Endometrium (tissue), 2 donors: Measurements from ENCODE around the gene IDH2.
"Not testable (repeated sequence)": the region's sequence is repeated elsewhere in the genome, so short reads cannot be mapped to it uniquely, and the experiment has no call there.

Experiments used
- FAIRE-seq: peaks from 2 replicates; lab custom pipeline; 2012; peaks lifted over from hg19 to GRCh38; lab: Jason Lieb, UNC
- donor health status: control.
- donor health status: control.

IDH2 gene

DNA sequence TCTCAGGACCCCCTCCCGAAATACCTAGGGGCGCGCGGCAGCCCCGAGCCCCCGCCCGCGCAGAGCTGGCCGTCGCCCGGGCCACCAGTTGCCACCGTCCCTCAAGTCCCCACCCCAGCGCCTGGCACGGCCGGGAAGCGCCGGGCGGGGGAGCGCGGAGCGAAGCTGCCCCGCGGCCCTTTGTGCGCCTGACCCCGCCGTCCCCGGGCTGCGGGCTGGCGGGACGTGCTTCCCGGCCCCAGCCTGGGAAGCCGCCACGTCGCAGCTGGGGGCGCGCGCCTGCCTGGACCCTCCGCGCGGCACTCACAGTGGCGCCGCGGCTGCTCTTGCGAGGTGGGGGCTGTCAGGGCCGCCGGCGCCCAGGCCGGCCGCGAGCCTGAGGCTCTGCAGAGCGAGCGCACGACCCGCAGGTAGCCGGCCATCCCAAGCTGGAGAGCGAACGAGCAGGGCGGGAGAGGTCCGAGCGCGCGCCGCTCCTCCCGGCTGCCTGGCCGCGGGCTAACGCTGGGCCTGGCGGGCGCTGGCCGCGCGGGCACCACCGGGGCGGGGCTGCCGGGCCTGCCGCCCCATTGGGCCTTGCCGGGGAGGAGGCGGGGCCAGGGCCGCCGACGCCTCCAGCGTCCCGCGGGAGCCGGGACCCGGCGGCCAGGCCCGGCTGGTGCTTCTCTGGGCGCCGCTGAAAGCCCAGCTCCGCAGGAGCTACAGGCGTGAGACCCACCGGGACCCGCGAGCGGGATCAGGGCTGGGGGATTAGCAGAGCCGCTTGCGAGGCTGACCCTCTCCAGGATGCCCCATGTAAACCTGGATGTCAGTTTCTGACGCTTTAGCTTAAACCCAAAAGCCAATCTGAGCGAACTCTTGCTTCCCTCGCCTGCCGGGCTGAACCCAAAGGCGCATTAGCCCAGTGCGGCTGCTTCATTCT is at the start of gene IDH2:
TSS of gene IDH2 (minus strand) at position 500 of the 922 bp plus-strand sequence. CDS start at position 422, 78 bp downstream.
- FAIRE-seq, result no peak

DNA sequence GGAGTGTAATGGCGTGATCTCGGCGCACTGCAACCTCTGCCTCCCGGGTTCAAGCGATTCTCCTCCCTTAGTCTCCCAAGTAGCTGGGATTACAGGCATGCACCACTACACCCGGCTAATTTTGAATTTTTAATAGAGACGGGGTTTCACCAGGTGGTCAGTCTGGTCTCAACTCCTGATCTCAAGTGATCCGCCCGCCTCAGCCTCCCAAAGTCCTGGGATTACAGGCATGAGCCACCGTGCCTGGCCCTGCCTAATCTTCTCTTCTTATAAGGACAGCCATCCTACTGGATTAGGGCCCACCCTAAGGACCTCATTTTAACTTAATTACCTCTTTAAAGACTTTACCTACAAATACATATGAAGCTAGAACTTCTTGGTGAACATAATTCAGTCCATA is 48.3 kb upstream of the IDH2 start:
- not testable (repeated sequence) for FAIRE-seq

DNA sequence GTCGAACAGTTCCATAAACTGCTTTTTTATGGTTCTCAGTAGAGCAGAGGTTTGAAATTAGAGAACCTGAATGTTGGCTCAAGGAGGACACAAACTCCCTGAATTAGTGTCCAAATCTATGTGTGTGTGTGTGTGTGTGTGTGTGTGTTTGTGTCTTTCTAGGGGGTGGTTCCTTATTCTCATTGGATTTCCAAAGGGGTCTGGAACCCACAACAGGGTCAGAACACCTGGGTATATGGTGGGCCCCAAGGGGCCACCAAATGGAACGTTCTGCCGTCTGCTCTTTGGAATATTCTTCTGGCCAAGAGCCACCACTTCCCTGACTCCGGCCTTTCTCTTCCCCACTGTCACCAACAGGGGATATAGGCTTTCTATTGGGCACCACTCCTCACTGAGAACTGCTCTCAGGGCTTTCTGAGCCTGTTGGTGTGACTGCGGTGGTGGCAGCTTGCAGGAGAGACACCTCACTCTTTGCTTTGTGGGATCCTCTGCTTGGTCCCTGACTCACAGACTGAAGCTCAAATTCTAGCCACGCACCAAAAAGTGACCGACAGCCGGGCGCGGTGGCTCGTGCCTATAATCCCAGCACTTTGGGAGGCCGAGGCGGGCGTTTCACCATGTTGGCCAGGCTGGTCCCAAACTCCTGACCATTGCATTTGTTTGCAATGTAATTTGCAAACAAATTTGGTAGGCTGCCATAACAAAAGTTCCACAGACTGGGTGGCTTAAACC is 47.5 kb upstream of the IDH2 start:
- FAIRE-seq, result no peak

DNA sequence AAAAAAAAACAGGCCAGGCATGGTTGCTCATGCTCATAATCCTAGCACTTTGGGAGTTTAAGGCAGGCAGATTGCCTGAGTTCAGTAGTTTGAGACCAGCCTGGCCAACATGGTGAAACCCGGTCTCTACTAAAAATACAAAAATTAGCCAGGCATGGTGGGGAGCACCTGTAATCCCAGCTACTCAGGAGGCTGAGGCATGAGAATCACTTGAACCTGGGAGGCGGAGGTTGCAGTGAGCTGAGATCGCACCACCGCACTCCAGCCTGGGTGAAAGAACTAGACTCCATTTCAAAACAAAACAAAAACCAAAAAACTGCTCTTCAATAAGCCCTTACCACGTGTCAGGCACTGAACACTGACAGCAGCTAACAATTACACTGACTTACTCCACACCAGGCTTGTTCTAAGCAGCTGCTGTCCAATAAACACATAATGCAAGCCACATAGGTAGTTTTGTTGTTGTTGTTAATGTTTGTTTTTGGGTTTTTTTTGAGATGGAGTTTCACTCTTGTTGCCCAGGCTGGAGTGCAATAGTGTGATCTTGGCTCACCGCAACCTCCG is 44.0 kb upstream of the IDH2 start:
- FAIRE-seq, result not testable (repeated sequence)

DNA sequence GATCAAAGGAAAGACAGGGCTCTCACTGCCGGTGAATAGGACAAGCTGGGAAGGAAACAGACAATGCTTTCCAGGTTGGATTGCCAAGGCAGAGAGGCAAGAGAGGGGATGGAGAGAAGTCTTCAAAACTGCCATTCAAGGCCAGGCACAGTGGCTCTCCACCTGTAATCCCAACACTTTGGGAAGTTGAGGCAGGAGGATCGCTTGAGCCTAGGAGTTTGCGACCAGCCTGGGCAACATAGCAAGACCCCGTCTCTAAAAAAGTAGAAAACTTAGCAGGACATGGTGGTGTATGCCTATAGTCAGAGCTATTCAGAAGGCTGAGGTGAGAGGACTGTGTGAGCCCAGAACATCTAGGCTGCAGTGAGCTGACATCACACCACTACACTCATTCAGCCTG is 43.5 kb upstream of the IDH2 start:
- no peak for FAIRE-seq

DNA sequence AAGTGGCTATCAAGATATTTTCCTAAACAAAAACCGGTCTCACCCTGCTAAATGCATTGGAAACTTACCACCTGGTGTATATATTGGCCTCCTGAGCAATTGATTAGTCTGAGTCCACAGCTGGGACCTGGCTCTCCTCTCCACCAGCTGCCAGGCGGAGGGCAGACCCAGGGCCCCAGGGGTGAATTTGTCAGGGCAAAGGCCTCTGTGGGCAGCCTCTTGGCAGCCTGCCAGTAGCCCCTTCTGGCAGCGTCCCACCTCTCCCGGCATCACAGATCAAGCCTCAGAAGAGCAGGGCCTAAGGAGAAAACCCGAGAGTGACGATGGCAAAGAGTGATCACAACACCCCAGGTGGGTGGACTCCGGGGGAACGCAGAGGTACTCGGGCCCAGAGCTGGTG is 43.0 kb upstream of the IDH2 start:
- no peak for FAIRE-seq

DNA sequence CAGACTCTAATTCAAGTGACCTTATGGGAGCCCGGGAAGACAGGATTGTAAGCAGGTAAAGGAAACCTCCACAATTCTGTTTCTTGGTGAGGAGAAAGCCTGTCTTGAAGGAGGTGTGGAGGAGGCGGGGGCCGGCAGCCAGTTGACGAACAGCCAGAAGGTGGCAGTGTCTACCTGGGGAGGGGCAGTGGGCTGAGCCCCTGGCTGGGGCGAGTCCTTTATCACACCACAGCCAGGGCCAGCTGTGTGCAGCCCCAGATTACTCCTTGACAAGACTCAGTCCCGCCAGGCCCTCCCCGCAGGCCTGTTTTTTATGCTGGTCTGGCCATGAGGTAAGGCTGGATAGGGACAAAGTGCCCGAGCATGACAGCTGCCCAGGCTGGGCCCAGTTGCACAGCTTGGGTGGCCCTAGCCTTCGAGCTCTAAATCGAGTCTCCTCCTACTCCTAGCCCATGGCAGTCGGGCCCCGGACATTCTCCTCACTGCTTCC is 40.9 kb upstream of the IDH2 start:
- no peak for FAIRE-seq

DNA sequence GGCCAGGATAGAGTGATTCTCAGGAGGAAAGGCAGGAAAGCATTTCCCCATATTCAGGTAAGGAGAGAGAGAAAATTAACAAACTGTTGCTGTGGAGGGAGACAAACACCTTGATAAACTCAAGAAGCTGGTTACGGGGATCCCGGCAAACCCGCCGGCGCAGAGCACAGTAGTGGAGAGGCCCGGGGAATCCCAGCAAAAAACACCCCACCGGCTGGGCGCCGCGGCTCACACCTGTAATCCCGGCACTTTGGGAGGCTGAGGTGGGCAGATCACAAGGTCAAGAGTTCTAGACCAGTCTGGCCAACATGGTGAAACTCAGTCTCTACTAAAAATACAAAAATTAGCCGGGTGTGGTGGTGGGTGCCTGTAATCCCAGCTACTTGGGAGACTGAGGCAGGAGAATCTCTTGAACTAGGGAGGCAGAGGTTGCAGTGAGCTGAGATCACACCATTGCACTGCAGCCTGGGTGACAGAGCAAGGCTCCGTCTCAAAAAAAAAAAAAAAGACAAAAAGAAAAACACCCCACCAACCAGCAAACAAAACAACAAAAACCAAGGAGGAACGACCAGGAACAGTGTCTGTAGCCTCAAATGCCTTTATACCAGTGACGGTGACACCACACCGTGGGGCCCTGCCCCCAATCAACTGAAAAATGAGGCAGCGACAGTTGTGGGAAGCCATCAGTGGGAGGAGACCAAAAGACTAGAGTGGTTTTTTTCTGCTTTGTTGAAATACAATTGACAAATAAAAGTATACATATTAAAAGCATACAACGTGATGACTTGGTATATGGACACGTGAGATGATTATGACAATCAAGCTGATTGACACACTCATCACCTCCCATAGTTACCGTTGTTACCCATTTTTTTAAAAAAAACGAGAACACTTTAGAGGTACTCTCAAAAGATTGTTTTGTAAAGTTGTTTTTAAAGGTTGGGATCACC is 40.2 kb upstream of the IDH2 start:
- no peak for FAIRE-seq

DNA sequence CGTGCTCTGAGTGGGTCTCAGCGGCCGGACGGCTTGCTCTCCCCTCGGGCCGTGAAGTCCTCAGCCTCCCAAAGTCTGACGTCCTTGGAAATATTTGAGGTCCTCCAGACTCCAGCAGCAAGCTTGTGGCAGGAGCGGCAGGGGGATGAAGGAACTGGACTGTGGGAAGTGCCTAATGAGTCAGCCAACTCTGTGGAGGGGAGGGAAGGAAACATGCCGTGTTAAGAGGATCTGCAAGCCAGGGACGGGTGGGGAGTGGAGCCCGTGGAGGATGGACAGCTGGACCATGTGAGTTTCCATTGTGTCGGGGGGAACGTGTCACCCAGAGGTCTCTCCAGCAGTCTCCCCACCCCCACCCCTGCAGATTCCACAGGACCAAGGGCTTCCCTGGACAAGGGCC is 39.4 kb upstream of the IDH2 start:
- FAIRE-seq, result no peak

DNA sequence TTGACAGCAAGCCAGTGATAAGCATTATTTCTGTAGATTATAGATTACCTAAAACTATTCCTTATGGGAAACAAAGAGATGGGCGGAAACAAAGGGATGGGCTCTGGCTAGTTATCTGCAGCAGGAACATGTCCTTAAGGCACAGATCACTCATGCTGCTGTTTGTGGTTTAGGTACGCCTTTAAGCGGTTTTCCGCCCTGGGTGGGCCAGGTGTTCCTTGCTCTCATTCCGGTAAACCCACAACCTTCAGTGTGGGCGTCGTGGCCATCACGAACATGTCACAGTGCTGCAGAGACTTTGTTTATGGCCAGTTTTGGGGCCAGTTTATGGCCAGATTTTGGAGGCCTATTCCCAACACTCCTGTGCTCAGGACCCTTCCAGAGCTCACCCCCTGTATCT is 37.3 kb upstream of the IDH2 start:
- FAIRE-seq, result not testable (repeated sequence)

DNA sequence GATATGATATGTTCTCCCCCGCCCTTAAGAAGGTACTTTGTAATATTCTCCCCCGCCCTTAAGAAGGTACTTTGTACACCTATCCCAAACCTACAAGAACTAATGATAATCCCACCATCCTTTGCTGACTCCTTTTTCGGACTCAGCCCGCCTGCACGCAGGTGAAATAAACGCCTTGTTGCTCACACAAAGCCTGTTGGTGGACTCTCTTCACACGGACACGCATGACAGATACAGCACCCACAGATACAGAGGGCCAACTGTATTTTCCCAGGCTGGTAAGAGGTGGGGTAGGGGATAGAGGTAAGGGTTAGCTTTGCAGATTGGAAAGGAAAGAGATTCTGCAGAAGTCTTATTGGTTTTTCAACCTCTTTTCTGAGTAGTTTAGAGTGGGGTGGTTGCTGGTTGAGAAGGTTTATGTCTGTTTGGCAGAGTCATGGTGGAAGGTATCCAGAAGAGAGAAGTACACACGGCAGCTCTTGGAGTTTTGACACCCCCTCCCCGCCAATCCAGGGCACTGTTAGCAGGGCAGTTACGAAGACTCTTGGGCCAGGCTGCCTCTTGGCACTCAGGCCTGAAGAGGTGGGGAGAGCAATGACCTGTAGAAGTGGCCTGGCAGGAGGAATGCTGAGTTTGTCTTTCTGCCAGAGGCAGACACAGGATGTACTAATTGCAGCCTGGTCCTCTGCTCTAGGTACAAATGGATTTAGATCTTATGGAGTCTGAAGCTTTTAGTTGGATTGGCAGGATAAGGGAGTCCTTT is 36.0 kb upstream of the IDH2 start:
- FAIRE-seq, result no peak

DNA sequence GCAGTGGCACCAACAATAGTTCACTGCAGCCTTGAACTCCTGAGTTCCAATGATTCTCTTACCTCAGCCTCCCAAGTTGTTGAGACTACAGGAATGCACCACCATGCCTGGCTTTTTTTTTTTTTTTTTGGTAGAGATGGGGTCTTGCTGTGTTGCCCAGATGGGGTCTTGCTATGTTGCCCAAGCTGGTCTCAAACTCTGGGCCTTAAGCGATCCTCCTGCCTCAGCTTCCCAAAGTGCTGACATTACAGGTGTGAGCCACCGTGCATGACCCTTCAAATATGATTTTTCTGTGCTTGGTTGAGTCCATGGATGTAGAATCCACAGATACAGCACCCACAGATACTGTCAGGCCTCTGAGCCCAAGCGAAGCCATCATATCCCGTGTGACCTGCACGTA is 30.2 kb upstream of the IDH2 start:
- FAIRE-seq, result no peak

DNA sequence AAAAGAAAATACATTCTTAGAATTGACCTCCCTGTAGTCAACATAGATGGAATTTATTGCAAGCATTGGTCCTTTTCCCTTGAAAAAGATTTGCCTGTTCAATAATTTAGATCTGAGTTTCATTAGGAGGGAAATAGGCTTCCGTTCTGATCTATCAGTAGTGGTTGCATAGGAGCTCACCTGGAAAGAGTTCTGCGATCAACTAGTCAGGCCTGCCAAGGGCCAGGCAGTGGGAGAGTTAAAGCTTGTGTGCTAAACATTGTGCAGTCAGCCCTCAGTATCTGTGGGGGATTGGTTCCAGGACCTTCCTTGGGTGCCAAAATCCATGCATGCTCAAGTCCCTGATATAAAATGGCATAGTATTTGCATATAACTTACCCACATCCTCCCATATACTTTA is 29.6 kb upstream of the IDH2 start:
- FAIRE-seq, result no peak

DNA sequence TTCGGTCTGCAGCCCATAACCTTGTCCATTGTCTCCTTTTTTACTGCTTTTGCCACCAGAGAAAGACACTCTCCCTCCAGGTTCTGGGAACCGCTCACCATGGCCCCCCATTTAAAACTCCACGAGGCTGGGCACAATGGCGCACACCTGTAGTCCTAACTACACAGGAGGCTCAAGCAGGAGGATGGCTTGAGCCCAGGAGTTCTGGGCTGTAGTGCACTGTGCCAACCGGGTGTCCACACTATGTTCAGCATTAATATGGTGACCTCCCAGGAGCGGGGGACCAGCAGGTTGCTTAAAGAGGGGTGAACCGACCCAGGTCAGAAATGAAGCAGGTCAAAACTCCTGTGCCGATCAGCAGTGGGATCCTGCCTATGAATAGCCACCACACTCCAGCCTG is 28.0 kb upstream of the IDH2 start:
- FAIRE-seq, result no peak

DNA sequence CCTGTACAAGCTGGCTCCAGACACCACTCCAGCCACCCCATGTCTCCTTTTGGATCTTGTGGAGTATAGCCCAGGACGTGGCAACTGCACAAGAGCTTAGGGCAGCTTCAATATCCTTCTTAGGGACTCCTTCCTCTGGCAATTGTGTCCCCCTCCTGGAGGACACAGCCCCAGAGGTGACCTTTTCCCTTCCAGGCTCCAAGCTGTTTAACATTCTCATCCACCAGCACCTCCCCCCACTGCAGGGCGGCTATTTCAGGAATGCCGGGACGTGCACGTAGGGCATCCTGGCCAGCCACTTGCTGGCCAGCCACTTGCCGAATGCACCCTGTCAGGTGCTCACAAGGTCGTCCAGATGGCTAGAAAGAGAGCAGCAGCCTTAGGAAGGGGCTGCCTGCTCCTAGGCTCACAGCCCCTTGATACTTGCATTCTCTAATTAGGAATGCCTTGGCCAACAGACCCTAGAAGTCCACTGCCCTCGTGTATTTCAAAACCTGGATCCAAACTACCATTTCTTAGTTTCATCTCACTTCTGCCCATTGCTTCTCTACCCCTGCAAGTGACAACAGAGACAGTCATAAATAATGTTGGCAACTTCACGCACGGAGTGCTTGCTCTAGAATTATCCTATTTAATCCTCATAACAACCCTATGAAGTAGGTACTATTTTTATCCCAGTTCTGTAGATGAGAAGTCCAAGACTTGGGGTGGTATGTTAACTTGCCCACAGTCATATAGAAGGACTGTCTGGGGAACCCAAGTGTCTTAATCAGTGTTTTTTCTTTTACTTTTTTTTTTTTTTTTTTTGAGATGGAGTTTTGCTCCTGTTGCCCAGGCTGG is 24.5 kb upstream of the IDH2 start:
- FAIRE-seq, result no peak

DNA sequence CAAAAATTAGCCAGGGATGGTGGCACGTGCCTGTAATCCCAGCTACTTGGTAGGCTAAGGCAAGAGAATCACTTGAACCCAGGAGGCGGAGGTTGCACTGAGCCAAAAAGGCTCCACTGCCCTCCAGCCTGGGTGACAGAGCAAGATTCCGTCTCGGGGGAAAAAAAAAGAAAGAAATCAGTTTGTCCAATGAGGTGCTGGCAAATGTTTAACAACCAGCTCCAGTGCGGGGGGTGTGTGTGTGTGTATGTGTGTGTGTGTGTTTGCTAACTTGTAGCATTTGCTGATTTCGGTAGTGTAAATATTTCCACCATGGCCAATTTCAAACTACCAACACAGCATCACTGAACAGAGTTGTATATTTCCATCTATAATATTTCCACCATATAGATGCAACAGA is 23.8 kb upstream of the IDH2 start:
- FAIRE-seq, result no peak

DNA sequence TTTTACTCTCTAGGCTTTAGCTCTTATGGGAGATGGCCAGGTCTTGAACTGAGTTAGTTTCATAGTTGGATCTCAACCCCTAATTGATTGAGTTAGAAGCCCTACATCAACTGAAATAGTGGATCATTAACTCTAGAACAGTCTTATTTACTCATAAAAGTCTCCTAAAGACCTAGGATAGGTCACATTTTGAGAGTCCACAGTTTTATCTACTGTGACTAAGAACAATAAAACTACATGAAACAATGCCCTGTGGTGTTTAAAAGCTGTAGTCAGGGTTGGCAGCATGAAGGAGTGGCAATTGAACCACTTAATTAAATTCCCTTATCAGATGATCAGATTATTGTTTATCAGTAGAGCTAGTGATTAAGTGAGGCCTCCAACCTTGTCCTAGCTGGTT is 22.2 kb upstream of the IDH2 start:
- no peak for FAIRE-seq

DNA sequence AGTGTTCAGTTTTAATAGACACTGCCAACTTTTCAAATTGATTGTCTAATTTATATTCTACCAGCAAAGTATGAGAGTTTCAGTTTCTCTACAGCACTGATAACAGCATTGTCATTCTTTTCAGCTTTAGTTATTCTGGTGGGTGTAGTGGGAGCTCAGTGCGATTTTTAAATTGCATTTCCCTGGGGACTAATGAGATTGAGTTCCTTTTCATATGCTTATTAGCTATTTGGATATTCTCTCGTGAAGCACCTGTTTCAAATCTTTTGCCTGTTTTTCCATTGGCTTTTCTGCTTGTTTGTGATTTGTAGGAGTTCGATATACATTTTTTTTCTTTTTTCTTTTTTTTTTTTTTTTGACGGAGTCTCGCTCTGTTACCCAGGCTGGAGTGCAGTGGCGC is 18.8 kb upstream of the IDH2 start:
- FAIRE-seq, result no peak

DNA sequence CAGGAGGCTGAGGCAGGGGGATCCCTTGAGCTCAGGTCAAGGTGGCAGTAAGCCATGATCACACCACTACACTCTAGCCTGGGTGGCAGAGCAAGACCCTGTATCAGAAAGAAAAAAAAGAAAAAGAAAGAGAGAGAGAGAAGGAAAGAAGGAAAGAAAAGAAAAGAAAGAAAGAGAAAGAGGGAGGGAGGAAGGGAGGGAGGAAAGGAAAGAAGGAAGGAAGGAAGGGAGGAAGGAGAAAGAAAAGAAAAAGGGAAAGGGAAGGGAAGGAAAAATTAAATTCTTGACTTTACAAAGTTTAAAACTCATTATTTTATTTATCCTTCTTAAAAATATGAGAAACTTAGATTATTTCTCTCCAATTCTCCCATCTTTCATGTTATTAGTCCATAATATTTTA is 17.1 kb upstream of the IDH2 start:
- FAIRE-seq, result no peak

DNA sequence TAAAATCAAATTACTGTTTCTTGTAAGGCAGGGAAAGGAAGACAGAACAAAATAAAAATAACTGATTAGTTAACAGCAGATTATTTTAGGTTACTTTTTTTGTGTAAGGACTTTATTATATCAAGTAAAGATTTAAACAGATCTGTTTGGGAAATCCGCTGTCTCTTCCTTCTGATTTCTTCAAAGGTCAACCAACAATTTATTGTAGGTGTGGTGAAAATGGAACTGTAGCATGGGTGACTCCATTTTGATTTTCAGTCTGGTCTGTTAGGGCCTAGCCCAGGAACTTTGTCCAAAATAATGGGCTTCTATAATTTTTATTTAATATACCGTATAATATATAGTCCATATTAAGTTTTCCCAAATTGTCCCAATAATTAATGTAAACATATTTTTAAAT is 13.5 kb upstream of the IDH2 start:
- no peak for FAIRE-seq
